Stimulated activated CD8-positive, alpha-beta memory T cell treated with anti-CD3 and anti-CD28 coated beads, Interleukin-15, amount 100 ng/mL, for 1 hour (primary cell): ENCODE results near the gene PRKG1.

Experiments used
- DNase-seq: peaks from one replicate; pipeline ENCODE4 v3.0.0-alpha.2; 2020; ENCODE audit warnings: low read depth

Gene PRKG1

DNA sequence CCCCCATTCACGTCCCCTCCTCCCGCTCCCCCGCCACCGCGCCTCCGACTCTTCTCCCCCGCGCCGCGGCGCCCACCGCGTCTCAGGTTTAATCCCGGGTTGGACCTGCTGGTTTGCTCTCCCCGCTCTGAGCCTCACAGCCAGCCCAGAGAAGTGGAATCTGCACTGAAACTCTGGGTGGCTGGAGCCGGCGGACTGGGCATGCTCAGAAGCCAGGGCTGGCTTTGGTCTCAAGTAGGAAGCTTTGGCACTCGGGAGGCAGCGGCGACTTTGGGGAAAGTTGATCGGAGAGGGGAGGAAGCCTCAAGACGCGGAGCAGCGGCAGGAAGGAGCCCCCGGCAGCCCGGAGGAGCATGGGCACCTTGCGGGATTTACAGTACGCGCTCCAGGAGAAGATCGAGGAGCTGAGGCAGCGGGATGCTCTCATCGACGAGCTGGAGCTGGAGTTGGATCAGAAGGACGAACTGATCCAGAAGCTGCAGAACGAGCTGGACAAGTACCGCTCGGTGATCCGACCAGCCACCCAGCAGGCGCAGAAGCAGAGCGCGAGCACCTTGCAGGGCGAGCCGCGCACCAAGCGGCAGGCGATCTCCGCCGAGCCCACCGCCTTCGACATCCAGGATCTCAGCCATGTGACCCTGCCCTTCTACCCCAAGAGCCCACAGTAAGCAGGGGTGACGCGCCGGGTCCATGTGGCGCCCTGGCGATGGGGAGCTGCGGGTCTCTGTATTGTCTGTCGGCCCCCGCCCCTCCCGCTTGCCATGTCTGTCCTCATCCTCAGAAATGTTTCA, at the start of gene PRKG1:
Gene PRKG1 (plus strand): TSS at position 250 of the 791 bp plus-strand sequence.
- no peak for DNase-seq

DNA sequence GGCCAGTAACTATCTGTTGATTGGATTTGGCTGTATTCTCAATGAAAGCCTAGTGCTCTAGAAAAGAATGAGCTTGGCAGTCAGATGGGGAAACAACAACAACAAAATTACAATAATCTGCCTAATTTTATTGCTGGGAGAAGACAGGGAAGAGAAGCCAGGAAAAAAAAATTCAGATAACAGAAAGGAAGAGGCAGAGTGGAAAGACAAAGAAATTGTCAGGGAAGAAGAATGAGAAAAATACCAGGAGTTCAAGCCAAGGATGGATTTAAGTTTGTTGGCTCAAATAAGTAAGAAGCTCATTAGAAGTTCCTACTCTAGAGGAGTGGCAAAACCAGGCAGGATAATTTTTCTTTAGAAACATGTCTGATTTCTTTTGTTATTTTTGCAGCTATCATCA, 45.9 kb upstream of the PRKG1 start:
- DNase-seq: no peak

DNA sequence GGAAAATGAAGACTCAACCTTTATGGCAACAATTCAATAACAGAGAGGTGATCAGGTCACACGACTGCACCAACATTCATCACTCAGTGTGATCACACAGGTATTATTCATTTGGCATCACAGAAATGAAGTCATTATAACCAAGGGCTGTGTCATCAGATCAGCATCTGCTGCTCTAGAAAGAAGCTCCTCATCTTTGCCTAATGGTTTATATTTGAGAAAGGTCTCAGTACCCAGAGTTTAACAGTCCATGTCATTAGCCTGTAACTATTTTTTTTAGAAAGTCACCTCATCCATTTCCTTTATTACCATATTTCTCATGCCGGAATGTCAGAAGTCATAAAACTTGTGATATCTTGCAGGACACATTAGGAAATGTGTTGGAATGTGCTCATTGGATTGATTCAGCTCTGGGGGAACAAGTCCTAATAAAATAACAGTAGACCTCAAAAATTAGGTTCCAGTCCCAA, 45.1 kb upstream of the PRKG1 start:
- no peak for DNase-seq

DNA sequence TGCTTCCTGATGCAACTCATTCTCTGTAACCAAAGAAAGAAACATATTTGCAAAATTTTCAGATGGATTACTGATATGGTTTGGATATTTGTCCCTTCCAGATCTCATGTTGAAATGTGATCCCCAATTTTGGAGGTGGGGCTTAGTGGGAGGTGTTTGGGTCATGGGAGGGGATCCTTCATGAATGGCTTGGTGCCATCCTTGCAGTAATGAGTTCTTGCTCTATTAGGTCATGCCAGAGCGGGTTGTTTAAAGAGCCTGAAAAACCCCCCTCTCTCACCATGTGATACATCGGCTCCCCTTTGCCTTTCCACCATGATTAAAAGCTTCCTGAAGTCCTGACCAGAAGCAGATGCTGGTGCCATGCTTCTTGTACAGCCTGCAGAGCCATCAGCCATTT, 43.8 kb upstream of the PRKG1 start:
- DNase-seq: no peak

DNA sequence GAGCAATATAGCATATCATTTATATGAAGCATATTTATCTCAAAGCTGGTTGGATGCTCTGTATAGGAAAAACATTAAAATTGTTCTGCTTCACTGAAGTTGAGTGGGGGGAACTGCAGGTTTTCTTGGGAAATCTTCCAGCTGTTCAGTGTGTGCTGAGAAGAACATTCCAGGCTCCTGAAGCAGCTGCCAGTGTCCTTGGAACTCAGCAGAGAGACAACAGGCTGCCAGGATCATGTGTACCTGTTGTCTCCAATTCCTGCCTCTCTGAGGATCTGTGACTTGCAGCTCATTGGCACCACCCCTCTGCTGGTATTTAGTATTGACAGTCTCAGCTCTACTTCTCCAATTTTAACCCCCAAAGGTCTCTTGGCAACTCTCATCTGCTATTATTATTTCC, 42.3 kb upstream of the PRKG1 start:
- DNase-seq: no peak

DNA sequence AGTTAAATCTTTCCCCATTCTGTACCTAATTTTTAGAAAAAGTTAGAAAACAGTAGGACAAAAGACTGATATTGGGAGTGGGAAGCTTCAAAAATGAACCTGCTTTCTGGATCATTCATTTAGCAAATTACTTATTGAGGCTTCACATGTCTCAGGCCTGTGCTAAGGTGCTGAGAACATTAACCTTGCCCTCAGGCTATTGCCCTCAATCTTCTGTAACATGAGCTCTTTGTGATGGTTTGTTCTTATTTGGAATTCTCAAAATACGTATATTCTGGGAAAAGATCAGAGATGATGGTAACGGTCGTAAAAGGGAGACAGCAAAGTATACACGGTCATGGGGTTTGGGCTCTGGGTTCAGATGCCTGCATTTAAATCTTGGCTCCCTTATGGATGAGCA, 39.5 kb upstream of the PRKG1 start:
- DNase-seq: no peak

DNA sequence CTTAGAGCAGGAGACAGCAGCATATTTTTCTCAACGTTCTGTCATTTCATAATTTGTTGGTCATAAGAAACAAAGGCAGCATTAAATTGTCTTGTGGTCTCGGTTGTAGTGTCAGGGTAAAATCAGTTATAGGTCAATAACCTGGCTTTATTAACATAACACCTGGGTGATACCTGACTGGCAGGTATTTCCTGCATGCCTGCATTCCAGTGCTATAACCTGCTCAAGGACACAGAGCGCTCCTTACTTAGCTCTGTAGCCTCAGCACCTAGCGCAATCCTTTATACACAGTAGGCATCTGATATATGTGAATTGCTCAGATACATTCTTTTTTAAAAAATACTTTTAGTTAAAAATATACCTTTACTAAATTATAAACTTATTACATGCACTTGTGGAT, 38.9 kb upstream of the PRKG1 start:
- DNase-seq: no peak

DNA sequence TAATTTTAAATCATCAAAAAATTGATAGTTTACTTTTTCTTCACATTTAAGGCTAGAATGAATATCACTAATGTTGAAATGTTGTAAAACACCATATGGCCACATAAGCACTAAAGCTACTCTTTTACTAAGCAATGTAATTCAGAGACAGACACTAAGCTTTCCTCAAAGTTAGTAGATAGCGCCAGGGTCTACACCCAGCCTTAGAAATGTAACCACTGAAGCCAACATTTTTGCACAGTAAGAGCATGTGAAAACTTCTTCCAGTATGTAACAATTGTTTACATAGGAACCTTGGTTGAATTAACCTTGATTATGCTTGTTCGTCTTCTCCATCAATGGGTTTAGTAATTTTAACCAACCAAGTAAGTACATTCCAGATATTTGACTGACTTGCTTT, 28.4 kb upstream of the PRKG1 start:
- DNase-seq: no peak

DNA sequence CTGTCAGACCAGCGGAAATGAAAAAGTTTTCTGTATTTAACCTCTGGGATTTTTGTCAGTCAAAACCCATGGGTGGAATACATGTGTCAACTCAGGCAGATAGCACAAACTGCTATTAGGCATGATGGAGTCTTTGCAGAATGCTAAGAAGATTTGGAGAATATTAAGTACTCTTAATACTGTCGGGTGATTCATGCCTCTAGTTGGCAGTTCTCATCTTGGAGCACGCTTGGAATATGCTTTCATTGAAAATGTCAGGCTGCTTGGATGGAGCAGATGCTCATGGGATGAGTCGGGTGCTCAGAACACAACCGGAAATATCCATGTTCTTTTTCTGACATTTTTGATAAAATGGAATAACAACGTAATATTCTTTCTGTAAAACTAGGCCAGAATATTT, 27.6 kb upstream of the PRKG1 start:
- DNase-seq: no peak

DNA sequence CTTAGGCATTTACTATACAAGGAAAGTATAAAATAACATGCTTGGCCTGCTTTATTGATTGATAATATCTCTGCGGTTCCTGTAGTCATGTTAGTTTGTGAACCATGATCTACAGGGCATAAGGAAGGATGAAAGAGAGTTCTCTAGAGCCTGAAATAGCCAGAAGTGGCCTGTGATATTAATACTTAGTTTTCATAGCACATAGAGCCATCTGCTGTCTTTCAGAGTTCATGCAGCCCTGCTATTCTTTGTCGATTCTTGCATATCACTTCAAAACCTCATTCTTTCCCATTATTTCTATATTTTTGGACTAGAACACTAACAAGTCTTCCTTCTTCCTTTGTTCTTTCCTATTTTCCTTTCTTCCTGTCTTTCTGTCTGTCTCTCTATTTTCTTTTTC, 26.4 kb upstream of the PRKG1 start:
- DNase-seq: no peak

DNA sequence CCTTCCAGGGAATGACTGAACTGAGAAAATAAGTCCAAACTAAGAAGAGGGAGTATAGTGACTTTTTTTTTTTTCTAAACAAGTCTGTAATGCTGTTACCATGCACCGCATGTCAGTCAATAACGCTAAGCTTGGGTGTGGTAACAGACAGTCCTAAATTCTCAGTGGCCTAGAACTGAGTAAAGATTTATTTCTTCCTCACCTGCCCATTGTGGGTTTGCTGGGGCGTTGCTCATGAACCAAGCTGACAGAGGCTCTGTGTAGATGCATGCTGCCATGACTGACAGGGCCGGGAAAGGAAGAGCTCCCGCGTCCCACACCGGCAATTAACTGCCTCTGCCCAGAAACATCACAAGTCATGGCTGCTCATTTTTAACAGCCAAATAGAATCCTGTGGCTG, 25.5 kb upstream of the PRKG1 start:
- no peak for DNase-seq

DNA sequence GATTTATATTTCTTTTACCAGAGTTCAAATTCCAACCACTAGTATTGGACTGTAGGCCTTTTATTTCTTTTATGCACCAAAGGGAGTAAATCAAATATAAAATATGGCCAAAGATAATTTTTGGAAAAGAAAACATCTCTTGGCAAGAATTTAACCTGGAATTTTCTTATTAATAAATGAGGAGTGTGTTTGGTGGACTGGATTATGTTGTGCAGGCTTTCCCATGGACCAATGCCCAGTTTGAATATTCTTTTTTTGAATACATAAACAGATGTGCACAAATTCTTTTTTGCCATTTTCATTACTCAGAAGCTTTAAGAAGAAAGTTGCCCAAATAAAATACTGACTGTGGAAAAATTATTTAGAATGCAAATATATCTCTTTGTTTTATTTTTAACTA, 22.1 kb upstream of the PRKG1 start:
- no peak for DNase-seq

DNA sequence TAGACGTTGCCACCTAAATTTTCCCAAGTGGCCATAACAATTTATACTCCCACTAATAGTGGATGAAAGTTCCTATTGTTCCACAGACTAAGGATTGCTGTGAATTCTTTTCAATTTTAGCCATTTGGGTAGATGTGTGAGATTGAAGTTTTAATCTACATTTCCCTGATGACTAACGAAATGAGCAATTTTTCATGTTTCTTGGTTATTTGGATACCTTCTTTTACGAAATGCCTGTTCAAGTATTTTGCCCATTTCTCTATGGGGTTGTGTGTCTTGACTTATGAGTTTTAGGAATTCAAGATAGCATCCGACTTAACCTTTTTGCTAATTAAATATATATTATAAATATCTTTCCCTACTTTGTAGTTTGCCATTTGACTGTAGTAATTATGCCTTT, 16.4 kb upstream of the PRKG1 start:
- DNase-seq: no peak

DNA sequence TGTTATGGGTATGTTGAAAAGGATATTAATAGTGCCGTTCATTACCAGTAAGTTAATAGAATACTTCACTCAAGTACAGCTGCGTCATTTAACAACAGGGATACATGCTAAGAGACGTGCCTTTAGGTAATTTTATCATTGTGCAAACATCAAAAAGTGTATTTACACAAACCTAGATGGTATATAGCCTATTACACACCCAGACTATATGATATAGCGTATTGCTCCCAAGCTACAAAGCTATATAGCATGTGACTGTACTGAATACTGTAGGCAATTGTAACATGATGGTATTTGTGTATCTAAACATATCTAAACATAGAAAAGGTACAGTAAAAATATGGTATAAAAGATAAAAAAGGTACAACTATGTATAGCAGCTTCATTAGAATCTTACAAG, 11.1 kb upstream of the PRKG1 start:
- DNase-seq: no peak

DNA sequence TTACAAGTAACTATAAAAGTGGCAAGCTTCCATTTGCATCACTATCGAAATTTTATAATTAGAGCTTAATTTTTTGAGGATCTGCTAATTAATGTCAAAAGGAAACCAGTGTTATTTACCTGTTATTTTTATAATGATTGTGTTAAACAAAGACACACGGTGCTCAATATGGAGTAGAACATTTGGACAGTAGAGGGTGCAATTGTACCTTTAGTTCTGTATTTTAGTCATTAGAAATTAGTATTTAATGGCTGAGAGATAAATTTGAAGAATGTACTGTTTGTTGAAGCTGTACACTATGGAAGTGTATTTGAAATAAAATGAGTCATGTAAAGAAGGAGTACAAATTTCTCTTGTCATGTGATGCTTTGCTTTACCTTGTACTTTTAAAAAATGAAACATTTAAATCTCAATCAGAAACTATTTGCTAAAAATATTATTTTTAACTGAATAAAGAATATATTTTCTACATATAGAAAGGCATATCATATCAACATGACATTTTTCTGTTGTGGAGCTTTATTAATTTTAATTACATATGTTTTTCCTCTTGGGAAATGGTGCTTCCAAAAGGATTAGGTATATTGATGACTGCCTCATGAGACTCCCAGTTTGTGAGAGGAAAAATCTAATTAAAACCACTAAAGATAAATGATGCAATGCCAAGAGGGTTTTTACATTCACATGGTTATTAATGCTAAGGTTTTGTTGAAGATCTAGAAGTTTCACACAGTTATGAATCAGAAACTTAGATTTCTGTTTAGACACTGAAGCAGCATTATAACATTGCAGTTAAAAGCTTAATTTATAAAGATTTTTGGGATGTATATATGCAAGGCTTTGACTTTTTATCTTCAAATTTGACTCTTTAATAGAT, 10.4 kb upstream of the PRKG1 start:
- DNase-seq: no peak

DNA sequence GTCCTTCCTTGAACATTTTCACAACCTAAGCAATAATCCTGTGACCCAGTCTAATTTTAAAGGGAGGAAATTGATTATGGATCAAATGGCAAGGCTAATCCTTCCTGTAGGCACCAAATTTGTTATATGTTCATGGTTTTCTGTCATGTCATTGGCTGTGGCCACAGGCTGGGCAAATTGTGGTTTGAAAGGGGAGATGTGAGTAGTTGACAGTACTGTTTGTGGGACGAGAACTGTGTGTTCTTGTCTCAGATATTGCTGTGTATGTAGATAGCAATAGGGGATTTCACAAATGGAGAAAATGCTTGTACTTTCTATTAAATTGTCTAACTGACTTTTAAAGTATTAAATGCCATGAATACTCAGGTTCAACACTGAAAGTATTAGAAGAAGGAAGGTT, 8.1 kb upstream of the PRKG1 start:
- DNase-seq: no peak

DNA sequence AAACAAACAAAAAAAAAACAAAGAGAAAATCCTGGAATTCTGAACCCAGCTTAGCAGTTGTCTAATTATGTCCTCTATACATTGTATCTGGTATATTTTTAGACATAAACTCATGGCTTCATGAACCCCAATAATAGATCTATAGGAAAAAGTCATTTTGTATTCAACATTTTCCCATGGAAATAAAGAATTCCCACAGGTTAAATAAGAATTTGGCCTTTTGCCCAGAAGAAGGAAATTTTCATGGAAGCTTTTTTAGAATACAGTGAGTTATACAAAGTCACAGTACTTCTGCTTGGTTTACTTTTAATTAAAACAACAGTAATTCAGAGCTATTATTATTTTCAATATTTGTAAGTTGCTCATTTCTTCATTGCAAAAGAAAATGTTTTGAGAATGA, 2.1 kb upstream of the PRKG1 start:
- no peak for DNase-seq

DNA sequence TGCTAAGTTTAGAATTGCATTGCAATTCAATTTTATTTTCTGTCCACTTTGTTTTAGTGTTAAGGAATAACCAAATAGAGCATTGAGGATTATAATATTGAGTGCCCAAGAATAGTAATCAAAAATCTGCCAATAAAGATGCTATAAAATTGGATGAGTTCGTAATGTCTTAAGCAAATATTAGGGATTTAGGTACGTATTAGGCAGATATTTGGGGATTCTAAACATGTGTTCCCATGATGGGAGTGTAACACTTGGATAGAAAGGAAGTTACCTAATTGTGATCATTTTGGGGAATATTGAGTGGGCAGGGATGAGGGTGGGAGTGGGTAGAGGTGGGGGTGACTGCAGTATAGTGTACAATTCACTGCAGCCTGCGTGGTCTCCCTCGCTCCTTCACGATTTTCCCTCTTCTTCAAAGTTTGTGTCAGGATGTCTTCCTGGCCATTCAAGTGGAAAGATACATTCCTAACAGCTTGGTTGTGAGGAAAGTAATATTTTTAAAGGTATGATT, 1.3 kb upstream of the PRKG1 start:
- DNase-seq: no peak

DNA sequence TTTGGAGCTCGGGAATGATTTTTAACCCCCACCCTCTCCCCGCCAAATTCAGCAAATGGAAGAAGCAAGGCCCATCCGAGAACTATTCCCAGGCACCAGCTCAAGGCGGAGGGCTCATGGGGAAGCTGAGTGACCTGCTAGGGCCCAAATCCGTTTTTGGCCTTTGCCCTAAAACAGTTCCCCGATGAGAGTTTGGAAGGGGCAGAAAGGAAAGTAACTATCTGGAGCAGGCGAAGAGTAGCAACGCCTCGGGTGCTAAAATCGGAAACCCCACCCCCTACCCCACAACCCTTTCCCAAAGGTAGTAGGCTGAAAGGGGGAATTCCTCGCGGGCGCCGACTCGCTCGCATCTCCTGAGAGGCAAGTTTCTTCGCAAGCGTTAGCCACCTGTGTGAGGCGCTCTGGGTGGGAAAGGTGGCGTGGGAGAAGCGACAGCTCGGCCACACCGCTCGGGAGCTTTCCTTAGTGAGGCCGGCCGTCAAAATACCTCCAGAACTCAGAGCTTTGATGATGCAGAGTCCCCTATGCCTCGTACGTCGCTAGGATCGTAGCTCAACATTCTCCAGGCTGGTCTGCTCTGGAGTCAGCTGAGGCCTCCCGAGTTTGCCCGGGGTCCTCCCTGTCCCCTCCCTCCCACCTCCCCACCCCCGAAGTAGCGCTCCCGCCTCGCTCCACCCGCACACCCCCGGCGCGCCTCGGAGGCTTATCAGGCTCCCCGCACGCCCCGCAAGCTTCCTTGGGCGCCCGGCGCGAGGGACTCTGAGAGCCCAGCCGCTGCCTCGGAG, 642 bp upstream of the PRKG1 start:
- DNase-seq: no peak

DNA sequence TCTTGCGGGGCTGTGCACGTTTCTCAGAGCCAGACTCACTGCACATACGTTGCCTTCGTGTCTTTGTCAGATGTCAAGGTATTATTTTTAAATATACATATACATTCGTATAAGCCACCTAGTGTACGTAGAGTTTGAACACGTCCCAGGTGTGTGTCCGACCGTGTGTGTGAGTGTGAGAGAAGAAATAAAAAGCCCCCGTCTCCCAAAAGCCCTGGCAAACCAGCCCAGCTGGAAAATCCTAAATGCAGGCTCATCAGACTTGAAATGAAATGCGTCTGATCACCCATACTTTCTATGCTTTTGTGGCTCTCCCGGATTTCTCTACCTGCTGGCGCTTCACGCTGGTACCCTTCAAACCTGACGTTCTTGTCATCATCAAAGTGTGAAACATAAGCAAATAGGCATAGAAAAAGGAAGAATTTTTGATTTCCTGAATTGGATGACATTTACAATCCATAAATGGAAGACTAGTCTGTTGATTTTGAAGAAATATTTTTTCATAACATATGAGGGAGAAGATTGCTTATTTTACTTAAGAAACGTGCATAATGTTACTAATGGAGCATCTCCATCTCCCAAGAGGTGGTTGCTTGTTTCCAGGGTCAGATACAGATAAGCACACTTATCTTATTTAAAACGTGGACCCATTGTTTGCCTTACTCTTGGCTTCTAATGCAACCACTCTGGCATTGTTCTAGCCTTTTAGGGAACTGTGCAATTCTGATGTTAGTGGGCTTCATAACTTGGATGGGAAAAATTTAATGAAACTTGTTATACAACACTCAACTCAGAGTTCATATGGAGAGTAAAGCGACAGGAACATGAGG, 971 bp downstream of the PRKG1 start:
- DNase-seq: no peak

DNA sequence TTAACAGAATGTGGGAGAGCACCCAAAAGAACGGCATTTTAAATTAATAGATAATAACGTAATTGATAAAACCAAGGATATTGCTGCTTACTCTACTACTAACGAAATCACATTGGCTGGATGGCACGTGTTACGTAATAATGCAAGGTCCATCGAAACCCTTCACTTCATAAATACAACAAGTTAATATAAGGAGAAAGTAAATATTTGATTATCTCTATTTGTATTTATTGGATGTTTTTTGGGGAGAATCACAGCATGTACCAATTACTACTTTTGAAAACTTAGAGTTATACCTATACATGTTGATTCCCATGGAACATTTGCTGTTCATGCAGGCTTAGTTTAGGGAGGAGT, 1.6 kb downstream of the PRKG1 start:
- no peak for DNase-seq
